Inferior parietal cortex (tissue), 1 donor: ENCODE measurements around the gene ZNF667.

ENCODE experiments used
- DNase-seq: peaks from one replicate; pipeline ENCODE4 v3.0.0-alpha.2; 2016; ENCODE audit errors: extremely low spot score

Gene ZNF667

DNA sequence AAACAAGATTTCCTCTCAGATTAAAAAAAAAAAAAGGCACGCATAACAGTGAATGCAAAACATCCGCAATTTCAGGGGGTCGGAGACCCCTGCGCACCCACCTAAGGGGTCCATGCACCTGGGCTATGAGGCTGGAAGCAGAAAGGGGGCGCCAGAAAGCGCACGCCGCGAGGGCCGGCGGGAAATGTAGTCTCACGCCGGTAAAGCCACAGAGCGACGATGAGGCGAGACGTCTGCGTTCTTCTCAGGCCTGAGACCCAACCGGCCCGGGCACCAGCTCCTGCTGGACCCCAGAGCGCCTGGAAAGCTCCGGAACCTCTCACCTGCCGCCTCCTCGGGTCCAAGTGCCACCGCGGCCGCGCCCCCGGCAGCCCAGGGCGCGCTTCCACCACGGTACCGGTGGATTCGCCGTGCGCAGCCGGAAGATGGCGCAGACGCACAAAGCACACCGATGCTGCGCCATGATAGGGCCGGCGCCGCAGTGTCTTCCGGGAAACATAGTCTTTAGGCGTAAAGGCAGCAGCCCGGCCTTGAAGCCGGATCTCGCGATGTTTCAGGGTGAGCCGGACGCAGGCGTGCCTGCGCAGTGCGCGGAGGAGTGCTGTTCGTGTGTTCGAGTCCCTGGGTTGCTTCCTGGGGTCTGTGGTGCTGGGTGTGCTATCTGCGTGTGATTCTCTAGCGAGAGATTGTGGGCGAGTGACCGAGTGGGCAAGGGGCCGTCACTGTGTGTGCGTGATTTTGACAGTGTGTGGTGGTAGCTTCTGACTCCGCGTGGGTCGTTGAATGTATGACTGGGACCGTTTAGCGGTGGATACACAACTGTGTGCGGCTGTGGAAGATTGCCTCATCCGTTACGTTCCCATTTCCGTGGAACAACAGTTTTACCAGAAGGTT, 83.8 kb downstream of the ZNF667 start, which contains the start of gene ZNF582:
Gene ZNF582, minus strand, starts transcription at position 416 of the 894 bp plus-strand sequence. CDS start 1,782 bp downstream, outside the sequence.
- DNase-seq = peak; percentile 97
